ENCODE data around the gene NVL. TPM values are rescaled to one million over a fixed set of nuclear protein-coding genes. Genes with fewer than 3 reads are reported as not detected.

Gene NVL
- total and polyA plus RNA-seq, 10 of the 15 experiments (the other 5 are each of a cell fraction or from before 2014, with no cell fraction given): 20.3 to 49.6 (median 35.2) TPM

GRCh38 chr1:224182057-224182865, 147.7 kb downstream of the NVL start (continued):
- TF ChIP-seq REST (IDR thresholded peaks at IDR 0.05; ENCODE audit: low read depth, low read length) (no peak), RELA (IDR thresholded peaks at IDR 0.05; ENCODE audit: borderline replicate concordance, partially characterized antibody) (no peak), NR2C1 (IDR thresholded peaks at IDR 0.05) (no peak), TCF3 (IDR thresholded peaks at IDR 0.05; ENCODE audit: borderline replicate concordance, insufficient read depth, low read depth, low read length) (peak; percentile 39), TCF12 (IDR thresholded peaks at IDR 0.05; ENCODE audit: low read depth, low read length) (peak; percentile 82; the same call in 1 of the 2 replicates), TAF1 (IDR thresholded peaks at IDR 0.05; ENCODE audit: borderline replicate concordance, low read depth, low read length) (no peak), KAT2A (conservative IDR thresholded peaks at IDR 0.05; ENCODE audit: control insufficient read depth, low read depth, low read length) (no peak), IKZF1 (conservative IDR thresholded peaks at IDR 0.05) (peak; percentile 22), ATF7 (IDR thresholded peaks at IDR 0.05; ENCODE audit: low read depth) (peak; percentile 80), KDM1A (IDR thresholded peaks at IDR 0.05; ENCODE audit: borderline replicate concordance) (no peak), NRF1 (conservative IDR thresholded peaks at IDR 0.05; ENCODE audit: low read depth, low read length) (no peak), BCL3 (IDR thresholded peaks at IDR 0.05; ENCODE audit: borderline replicate concordance, insufficient read depth, low read depth, low read length, poor library complexity, severe bottlenecking) (peak; percentile 75), IRF4 (IDR thresholded peaks at IDR 0.05; ENCODE audit: low read depth, low read length) (0 out of 2 replicates have a peak, but pooled peaks have one; percentile 40)
- TF ChIP-seq, protein P1, sequence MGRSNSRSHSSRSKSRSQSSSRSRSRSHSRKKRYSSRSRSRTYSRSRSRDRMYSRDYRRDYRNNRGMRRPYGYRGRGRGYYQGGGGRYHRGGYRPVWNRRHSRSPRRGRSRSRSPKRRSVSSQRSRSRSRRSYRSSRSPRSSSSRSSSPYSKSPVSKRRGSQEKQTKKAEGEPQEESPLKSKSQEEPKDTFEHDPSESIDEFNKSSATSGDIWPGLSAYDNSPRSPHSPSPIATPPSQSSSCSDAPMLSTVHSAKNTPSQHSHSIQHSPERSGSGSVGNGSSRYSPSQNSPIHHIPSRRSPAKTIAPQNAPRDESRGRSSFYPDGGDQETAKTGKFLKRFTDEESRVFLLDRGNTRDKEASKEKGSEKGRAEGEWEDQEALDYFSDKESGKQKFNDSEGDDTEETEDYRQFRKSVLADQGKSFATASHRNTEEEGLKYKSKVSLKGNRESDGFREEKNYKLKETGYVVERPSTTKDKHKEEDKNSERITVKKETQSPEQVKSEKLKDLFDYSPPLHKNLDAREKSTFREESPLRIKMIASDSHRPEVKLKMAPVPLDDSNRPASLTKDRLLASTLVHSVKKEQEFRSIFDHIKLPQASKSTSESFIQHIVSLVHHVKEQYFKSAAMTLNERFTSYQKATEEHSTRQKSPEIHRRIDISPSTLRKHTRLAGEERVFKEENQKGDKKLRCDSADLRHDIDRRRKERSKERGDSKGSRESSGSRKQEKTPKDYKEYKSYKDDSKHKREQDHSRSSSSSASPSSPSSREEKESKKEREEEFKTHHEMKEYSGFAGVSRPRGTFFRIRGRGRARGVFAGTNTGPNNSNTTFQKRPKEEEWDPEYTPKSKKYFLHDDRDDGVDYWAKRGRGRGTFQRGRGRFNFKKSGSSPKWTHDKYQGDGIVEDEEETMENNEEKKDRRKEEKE (IDR thresholded peaks at IDR 0.05): no peak
- TF ChIP-seq, protein P2, sequence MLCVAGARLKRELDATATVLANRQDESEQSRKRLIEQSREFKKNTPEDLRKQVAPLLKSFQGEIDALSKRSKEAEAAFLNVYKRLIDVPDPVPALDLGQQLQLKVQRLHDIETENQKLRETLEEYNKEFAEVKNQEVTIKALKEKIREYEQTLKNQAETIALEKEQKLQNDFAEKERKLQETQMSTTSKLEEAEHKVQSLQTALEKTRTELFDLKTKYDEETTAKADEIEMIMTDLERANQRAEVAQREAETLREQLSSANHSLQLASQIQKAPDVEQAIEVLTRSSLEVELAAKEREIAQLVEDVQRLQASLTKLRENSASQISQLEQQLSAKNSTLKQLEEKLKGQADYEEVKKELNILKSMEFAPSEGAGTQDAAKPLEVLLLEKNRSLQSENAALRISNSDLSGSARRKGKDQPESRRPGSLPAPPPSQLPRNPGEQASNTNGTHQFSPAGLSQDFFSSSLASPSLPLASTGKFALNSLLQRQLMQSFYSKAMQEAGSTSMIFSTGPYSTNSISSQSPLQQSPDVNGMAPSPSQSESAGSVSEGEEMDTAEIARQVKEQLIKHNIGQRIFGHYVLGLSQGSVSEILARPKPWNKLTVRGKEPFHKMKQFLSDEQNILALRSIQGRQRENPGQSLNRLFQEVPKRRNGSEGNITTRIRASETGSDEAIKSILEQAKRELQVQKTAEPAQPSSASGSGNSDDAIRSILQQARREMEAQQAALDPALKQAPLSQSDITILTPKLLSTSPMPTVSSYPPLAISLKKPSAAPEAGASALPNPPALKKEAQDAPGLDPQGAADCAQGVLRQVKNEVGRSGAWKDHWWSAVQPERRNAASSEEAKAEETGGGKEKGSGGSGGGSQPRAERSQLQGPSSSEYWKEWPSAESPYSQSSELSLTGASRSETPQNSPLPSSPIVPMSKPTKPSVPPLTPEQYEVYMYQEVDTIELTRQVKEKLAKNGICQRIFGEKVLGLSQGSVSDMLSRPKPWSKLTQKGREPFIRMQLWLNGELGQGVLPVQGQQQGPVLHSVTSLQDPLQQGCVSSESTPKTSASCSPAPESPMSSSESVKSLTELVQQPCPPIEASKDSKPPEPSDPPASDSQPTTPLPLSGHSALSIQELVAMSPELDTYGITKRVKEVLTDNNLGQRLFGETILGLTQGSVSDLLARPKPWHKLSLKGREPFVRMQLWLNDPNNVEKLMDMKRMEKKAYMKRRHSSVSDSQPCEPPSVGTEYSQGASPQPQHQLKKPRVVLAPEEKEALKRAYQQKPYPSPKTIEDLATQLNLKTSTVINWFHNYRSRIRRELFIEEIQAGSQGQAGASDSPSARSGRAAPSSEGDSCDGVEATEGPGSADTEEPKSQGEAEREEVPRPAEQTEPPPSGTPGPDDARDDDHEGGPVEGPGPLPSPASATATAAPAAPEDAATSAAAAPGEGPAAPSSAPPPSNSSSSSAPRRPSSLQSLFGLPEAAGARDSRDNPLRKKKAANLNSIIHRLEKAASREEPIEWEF (IDR thresholded peaks at IDR 0.05; ENCODE audit: insufficient replicate concordance, low read depth, low read length): no peak
